Heart right ventricle (tissue), 16 donors: ENCODE results near the gene KRT82. TPM values are rescaled to one million over a fixed set of nuclear protein-coding genes. Genes with fewer than 3 reads are reported as not detected.

Source experiments
- ATAC-seq, 8 donors: fragments of 200-7000 bp; cut with Tn5 transposase; one replicate each; pipeline ENCODE4 v1.9.1; 2020; ENCODE audit warnings: mild to moderate bottlenecking in 8 of 8, moderate library complexity in 8 of 8, moderate number of reproducible peaks in 1 of 8
- DNase-seq, 2 donors: peaks; one replicate each; pipeline ENCODE4 v3.0.0-alpha.2; 2020
- H3K27ac ChIP-seq, 10 donors: fragments of 200-600 bp; sonication (generic) in 2 of 10; one replicate each; pipeline versions ENCODE4 v1.5.0 to v1.8.0; 2020 to 2022; ENCODE audit warnings: mild to moderate bottlenecking in 3 of 10
- H3K27me3 ChIP-seq, 7 donors: fragments of 200-600 bp; one replicate each; pipeline ENCODE4 v1.8.0; 2021 to 2022; ENCODE audit warnings: mild to moderate bottlenecking in 2 of 7
- H3K36me3 ChIP-seq, 9 donors: fragments of 200-600 bp; sonication (generic) in 1 of 9; one replicate each; pipeline versions ENCODE4 v1.5.0 to v1.8.0; 2020 to 2022; ENCODE audit warnings: mild to moderate bottlenecking in 2 of 9
- H3K4me1 ChIP-seq, 9 donors: fragments of 200-600 bp; sonication (generic) in 1 of 9; one replicate each; pipeline versions ENCODE4 v1.5.0 to v1.8.0; 2020 to 2022; ENCODE audit warnings: mild to moderate bottlenecking in 4 of 9
- H3K4me3 ChIP-seq, 10 donors: fragments of 200-600 bp; sonication (generic) in 2 of 10; one replicate each; pipeline versions ENCODE4 v1.5.0 to v1.8.0; 2020 to 2022; ENCODE audit warnings: mild to moderate bottlenecking in 7 of 10, moderate library complexity in 2 of 10
- H3K9me3 ChIP-seq, 11 donors: fragments of 200-600 bp in 10 of 11; sonication (generic) in 2 of 11; one replicate each; pipeline versions ENCODE4 v1.5.0 to v1.8.0; 2013 to 2022; ENCODE audit warnings: mild to moderate bottlenecking in 2 of 11, control low read depth in 1 of 11, moderate library complexity in 1 of 11
- CTCF ChIP-seq, 9 donors: fragments of 200-600 bp; sonication (generic) in 2 of 9; IDR thresholded peaks; one replicate each; pipeline versions ENCODE4 v1.5.0 to v1.8.0; 2021 to 2022; ENCODE audit warnings: antibody characterized with exemption in 9 of 9, mild to moderate bottlenecking in 5 of 9, moderate library complexity in 1 of 9
- WGBS, 2 donors: extraction: QIAGEN DNeasy Blood & Tissue Kit; methylation state at CpG; one replicate each; pipeline ENCODE4 v1.1.7; 2013; ENCODE audit warnings: inconsistent platforms in 1 of 2; 5-methylcytosine and 5-hydroxymethylcytosine counted together
- intact Hi-C, 10 donors: fragments of 100-400 bp; cut with DNase I; formaldehyde crosslinking; loops; one replicate each; pipeline versions ENCODE4 v1.11.1 to v1.14.2; 2022
- polyA plus RNA-seq, 2 donors: library from polyadenylated mRNA; stranded (reverse); fragments of 200-250 nt; gene quantifications; one replicate each; pipeline ENCODE4 v1.2.3, GENCODE V29; 2013
- total RNA-seq, 10 donors: library from RNA; stranded (reverse); fragmentation: NEBNext Ultra II Directional in 3 of 10; extraction: Animal tissue kit (Norgen Biotek cat#: 25700) in 3 of 10; gene quantifications; one replicate each; pipeline versions ENCODE4 v1.2.1 to v1.2.4, GENCODE V29; 2021 to 2023
- donor health status: Arrhythmogenic right ventricular cardiomyopathy.
- donor health status: ischemic (EF 13 %, LVEDD 7.1; RV severe dilation, severe dysfunction).
- donor health status: healthy with polysubstance abuse.
- donor health status: DM: no; HTN: yes; CAD: no.
- donor health status: DM: no; HTN: no; CAD: no.
- donor health status: ischemic (EF 25% LVEDD 6.9; RV normal size, moderate dysfunction).
- donor health status: ischemic (EF 25% LVEDD 5.7; RV mildly dilated, moderate dysfunction).
- donor health status: healthy.
- donor health status: DM: yes; HTN: yes; CAD: no.
- donor health status: Ischemic cardiomyopathy.
- donor health status: ischemic (EF 35%, LVEDD 5.7; RV mildly dilated, moderate dysfunction).
- donor health status: nonischemic (EF 11% LVEDD 7.7; RV severe dilation, severe dysfunction).
- donor health status: DM: yes; HTN: yes; CAD: no.
- donor health status: PGD.
- donor health status: ischemic (EF 29% LVEDD 5.4; RV normal size, mild dysfunction).
- donor health status: nonischemic (EF 23%, LVEDD 6.1; RV moderate dilation, normal function).

The KRT82 gene
- total and polyA plus RNA-seq, 12 donors, result not detected

GRCh38 chr12:52362118-52362726, 43.9 kb downstream of the KRT82 start:
- WGBS, 2 donors, result 83 to 87% methylated on average over 11 of the region's 11 CpGs
- peak in 2 of 9 donors; percentile 16 to 18 for TF ChIP-seq CTCF (IDR thresholded peaks at IDR 0.05)
- no peaks in the 10 kb centered on the region for H3K4me1 ChIP-seq
- H3K27me3 ChIP-seq, result peaks cover 0 to 28% (median 12%) of the 10 kb centered on the region in 7 donors
- no peak overlapping the region for H3K4me3 ChIP-seq
- no peaks in the 10 kb centered on the region for H3K9me3 ChIP-seq
- intact Hi-C loops, result loop anchor here in 1 of 10 donors (10.0 kb wide), 1 partner anchor 153 kb away; no protein-coding TSS in a partner anchor
- H3K27ac ChIP-seq, result no peak overlapping the region
- ATAC-seq (no peak), DNase-seq (no peak)
- no peaks in the 10 kb centered on the region for H3K36me3 ChIP-seq

- H3K27me3 ChIP-seq, result peaks cover 0 to 28% (median 15%) of the 10 kb centered on the region in 7 donors
- H3K27ac ChIP-seq, result no peak overlapping the region
- no peak for TF ChIP-seq CTCF (IDR thresholded peaks at IDR 0.05)
- intact Hi-C loops, result loop anchor here in 1 of 10 donors (10.0 kb wide), 1 partner anchor 153 kb away; no protein-coding TSS in a partner anchor
- DNase-seq (no peak), ATAC-seq (no peak)
- 93 to 96% methylated on average over 1 of the region's 1 CpG for WGBS, 2 donors
- H3K4me1 ChIP-seq, result no peaks in the 10 kb centered on the region
- no peak overlapping the region for H3K4me3 ChIP-seq
- H3K36me3 ChIP-seq, result no peaks in the 10 kb centered on the region
- H3K9me3 ChIP-seq, result no peaks in the 10 kb centered on the region
Observed at GRCh38 chr12:52361553-52361952, 44.6 kb downstream of the KRT82 start.

- TF ChIP-seq CTCF (IDR thresholded peaks at IDR 0.05), result no peak
- Histone ChIP-seq H3K27ac (no peak overlapping the region), H3K27me3 (peaks cover 0 to 30% (median 16%) of the 10 kb centered on the region in 7 donors), H3K4me3 (no peak overlapping the region), H3K9me3 (no peaks in the 10 kb centered on the region), H3K36me3 (no peaks in the 10 kb centered on the region), H3K4me1 (no peaks in the 10 kb centered on the region)
- ATAC-seq (no peak), DNase-seq (no peak)
- 85 to 87% methylated on average over 13 of the region's 13 CpGs for WGBS, 2 donors
- intact Hi-C loops, result loop anchor here in 1 of 10 donors (10.0 kb wide), 1 partner anchor 154 kb away; no protein-coding TSS in a partner anchor
Observed at GRCh38 chr12:52360663-52361271, 45.4 kb downstream of the KRT82 start.

DNA sequence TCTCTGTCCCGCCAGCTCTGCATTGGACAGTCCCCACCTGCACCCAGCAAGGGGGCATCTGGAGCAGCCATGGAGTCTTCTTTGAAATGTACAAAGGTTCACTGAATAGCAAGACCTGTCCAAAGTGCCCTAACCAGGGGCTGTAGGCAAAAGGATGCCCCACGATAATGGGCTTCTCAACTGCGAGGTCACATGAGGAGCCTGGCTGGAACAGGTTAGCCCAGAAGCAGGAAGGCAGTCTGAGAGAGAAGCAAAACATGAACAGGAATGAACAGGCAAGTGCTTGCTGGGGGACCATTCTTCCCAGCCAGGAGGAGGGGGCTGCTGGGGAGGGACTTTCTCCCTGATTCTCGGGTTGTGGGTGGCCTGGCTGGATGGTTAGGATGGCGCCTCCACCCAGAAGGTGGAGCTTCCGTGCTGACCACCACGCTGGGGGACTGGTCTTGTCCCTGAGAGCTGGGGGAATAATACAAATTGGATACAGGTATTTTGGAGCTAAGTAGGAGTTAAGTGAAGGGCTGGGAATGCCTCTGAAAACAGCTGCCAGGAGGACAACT, 46.0 kb downstream of the KRT82 start:
- DNase-seq, result no peak
- Histone ChIP-seq H3K9me3 (no peaks in the 10 kb centered on the region), H3K4me3 (no peak overlapping the region), H3K27ac (no peak overlapping the region), H3K27me3 (peaks cover 0 to 36% (median 16%) of the 10 kb centered on the region in 7 donors), H3K4me1 (no peaks in the 10 kb centered on the region), H3K36me3 (no peaks in the 10 kb centered on the region)
- intact Hi-C loops, result loop anchor here in 1 of 10 donors (10.0 kb wide), 1 partner anchor 155 kb away; no protein-coding TSS in a partner anchor
- no peak for TF ChIP-seq CTCF (IDR thresholded peaks at IDR 0.05)
- 87 to 90% methylated on average over 7 of the region's 7 CpGs for WGBS, 2 donors
- ATAC-seq, result no peak
